GM21367 (cell line): ENCODE measurements around the gene SMPD4.
"Not testable (repeated sequence)": the region's sequence is repeated elsewhere in the genome, so short reads cannot be mapped to it uniquely, and the experiment has no call there.

Experiments
- ATAC-seq: cut with Tn5 transposase; IDR thresholded peaks from one replicate; pipeline ENCODE4 v1.9.1; 2021; ENCODE audit not compliant: unreplicated experiment

SMPD4 gene

GRCh38 chr2:130187268-130187667, 5.9 kb upstream of the SMPD4 start:
- no peak for ATAC-seq

- ATAC-seq = no peak
Observed at GRCh38 chr2:130186391-130186790, 5.0 kb upstream of the SMPD4 start.

- ATAC-seq = no peak
Observed at GRCh38 chr2:130185896-130186295, 4.5 kb upstream of the SMPD4 start.

GRCh38 chr2:130185436-130185835, 4.0 kb upstream of the SMPD4 start:
- ATAC-seq = no peak

GRCh38 chr2:130183512-130184373, 2.3 kb upstream of the SMPD4 start:
- no peak for ATAC-seq

- ATAC-seq = not testable (repeated sequence)
Observed at GRCh38 chr2:130182826-130183511, 1.6 kb upstream of the SMPD4 start.

GRCh38 chr2:130181880-130182682, 679 bp upstream of the SMPD4 start, which contains the start of gene MZT2B:
MZT2B (plus strand) TSS chr2:130182262; CDS start chr2:130182283, 21 bp downstream.
- peak; percentile 83 for ATAC-seq

GRCh38 chr2:130180404-130181324, 738 bp downstream of the SMPD4 start:
- not testable (repeated sequence) for ATAC-seq

GRCh38 chr2:130174866-130175265, 6.5 kb downstream of the SMPD4 start:
- not testable (repeated sequence) for ATAC-seq

GRCh38 chr2:130169896-130170295, 11.5 kb downstream of the SMPD4 start:
- no peak for ATAC-seq

- not testable (repeated sequence) for ATAC-seq
Observed at GRCh38 chr2:130169163-130169562, 12.2 kb downstream of the SMPD4 start.

GRCh38 chr2:130166611-130167010, 14.8 kb downstream of the SMPD4 start:
- not testable (repeated sequence) for ATAC-seq

GRCh38 chr2:130165293-130166016, 15.9 kb downstream of the SMPD4 start:
- ATAC-seq = no peak

GRCh38 chr2:130162968-130163367, 18.4 kb downstream of the SMPD4 start:
- no peak for ATAC-seq

- ATAC-seq = not testable (repeated sequence)
Observed at GRCh38 chr2:130162486-130162885, 18.9 kb downstream of the SMPD4 start.

- not testable (repeated sequence) for ATAC-seq
Observed at GRCh38 chr2:130160838-130161705, 20.3 kb downstream of the SMPD4 start.

- no peak for ATAC-seq
Observed at GRCh38 chr2:130160131-130160530, 21.3 kb downstream of the SMPD4 start.

GRCh38 chr2:130159376-130159775, 22.0 kb downstream of the SMPD4 start:
- ATAC-seq = not testable (repeated sequence)
